HFFc6 (cell line): Measurements from ENCODE around the gene ACSL6. TPM values are rescaled to one million over a fixed set of nuclear protein-coding genes. Genes with fewer than 3 reads are reported as not detected.
"Not testable (repeated sequence)": the region's sequence is repeated elsewhere in the genome, so short reads cannot be mapped to it uniquely, and the experiment has no call there.

Experiments
- DNase-seq: peaks from one replicate; pipeline ENCODE4 v3.0.0-alpha.2; 2018
- H3K27ac Mint-ChIP-seq: 2 replicates; pipeline ENCODE4 v1.8.0; 2020; ENCODE audit warnings: mild to moderate bottlenecking, mixed read lengths
- H3K27me3 Mint-ChIP-seq: 2 replicates; pipeline ENCODE4 v1.8.0; 2021; ENCODE audit warnings: mild to moderate bottlenecking, moderate library complexity, mixed read lengths; ENCODE audit not compliant: insufficient read depth
- H3K36me3 Mint-ChIP-seq: 2 replicates; pipeline ENCODE4 v1.8.0; 2021; ENCODE audit warnings: low read depth, mixed read lengths
- H3K4me1 Mint-ChIP-seq: 2 replicates; pipeline ENCODE4 v1.8.0; 2020; ENCODE audit warnings: low read depth, mixed read lengths
- H3K4me3 Mint-ChIP-seq: 2 replicates; pipeline ENCODE4 v1.8.0; 2020; ENCODE audit warnings: mild to moderate bottlenecking, moderate library complexity, mixed read lengths
- H3K9me3 Mint-ChIP-seq: 2 replicates; pipeline ENCODE4 v1.8.0; 2020; ENCODE audit warnings: mild to moderate bottlenecking, mixed read lengths
- CTCF ChIP-seq: fragments of 200-600 bp; sonication (generic); IDR thresholded peaks from 2 replicates; pipeline ENCODE4 v1.5.0; 2021; ENCODE audit warnings: antibody characterized with exemption, mild to moderate bottlenecking
- total RNA-seq, 6 experiments: library from RNA; stranded (reverse); fragmentation: NEBNext Ultra II Directional; extraction: Animal tissue kit (Norgen Biotek cat#: 25700); gene quantifications; 2 replicates in 1 of 6; 3 replicates in 5 of 6; pipeline ENCODE4 v1.2.3, GENCODE V29; 2021

Gene ACSL6
- total RNA-seq, 6 experiments from 2014 or later: not detected

- no peak overlapping the region for H3K4me3 Mint-ChIP-seq
- TF ChIP-seq CTCF: no peak
- H3K4me1 Mint-ChIP-seq: no peaks in the 10 kb centered on the region
- peaks cover 5% of the 10 kb centered on the region; the same call in 1 of the 2 replicates for H3K27me3 Mint-ChIP-seq
- DNase-seq: no peak
- H3K36me3 Mint-ChIP-seq: no peaks in the 10 kb centered on the region
- no peaks in the 10 kb centered on the region for H3K9me3 Mint-ChIP-seq
- no peak overlapping the region for H3K27ac Mint-ChIP-seq
Observed at GRCh38 chr5:131906668-131907067, 104.8 kb downstream of the ACSL6 start.

- not testable (repeated sequence) for H3K9me3 Mint-ChIP-seq, H3K27ac Mint-ChIP-seq, H3K36me3 Mint-ChIP-seq, H3K4me1 Mint-ChIP-seq, DNase-seq, H3K27me3 Mint-ChIP-seq, H3K4me3 Mint-ChIP-seq
Observed at GRCh38 chr5:131902266-131902665, 109.2 kb downstream of the ACSL6 start.

Other genes with a start within 250 kb of the ACSL6 start
- 10 to 100 TPM; 19.9 to 24.8 (median 22.1) TPM for gene FNIP1, start 214.6 kb downstream of the ACSL6 start, total RNA-seq
- not detected for gene MEIKIN, start 66.0 kb downstream of the ACSL6 start, total RNA-seq
- not detected for gene IL3, start 49.0 kb upstream of the ACSL6 start, total RNA-seq
- under 1 TPM in 1 of 6 experiments, not detected in 5; 0.21 TPM for gene CSF2, start 62.1 kb upstream of the ACSL6 start, total RNA-seq
- 100 to 1,000 TPM; 136 to 198 (median 142) TPM for gene P4HA2, start 216.2 kb upstream of the ACSL6 start, total RNA-seq
- gene PDLIM4, start 246.0 kb upstream of the ACSL6 start, total RNA-seq: 10 to 100 TPM in 4 of 6 experiments, 1 to 10 TPM in 2; 2.5 to 26.4 (median 23.7) TPM